Lower lobe of right lung (tissue), 2 donors: ENCODE data around the gene PEX13. TPM values are rescaled to one million over a fixed set of nuclear protein-coding genes. Genes with fewer than 3 reads are reported as not detected.

Source experiments
- ATAC-seq, 2 donors: fragments of 200-7000 bp; cut with Tn5 transposase; one replicate each; pipeline ENCODE4 v1.9.1; 2020 to 2022; ENCODE audit warnings: mild to moderate bottlenecking in 2 of 2, moderate library complexity in 2 of 2
- DNase-seq: peaks from one replicate; pipeline ENCODE4 v3.0.0-alpha.2; 2020
- H3K27ac ChIP-seq: fragments of 200-600 bp; one replicate; pipeline ENCODE4 v1.8.0; 2022
- H3K27me3 ChIP-seq: fragments of 200-600 bp; one replicate; pipeline ENCODE4 v1.8.0; 2022; ENCODE audit warnings: low read depth
- H3K36me3 ChIP-seq: fragments of 200-600 bp; one replicate; pipeline ENCODE4 v1.8.0; 2022; ENCODE audit warnings: mild to moderate bottlenecking
- H3K4me1 ChIP-seq: fragments of 200-600 bp; one replicate; pipeline ENCODE4 v1.8.0; 2022
- H3K4me3 ChIP-seq: fragments of 200-600 bp; one replicate; pipeline ENCODE4 v1.8.0; 2022; ENCODE audit warnings: mild to moderate bottlenecking
- H3K9me3 ChIP-seq: fragments of 200-600 bp; one replicate; pipeline ENCODE4 v1.8.0; 2022
- CTCF ChIP-seq: fragments of 200-600 bp; IDR thresholded peaks from one replicate; pipeline ENCODE4 v1.8.0; 2022; ENCODE audit warnings: antibody characterized with exemption, mild to moderate bottlenecking
- intact Hi-C: fragments of 100-400 bp; cut with DNase I; formaldehyde crosslinking; loops from one replicate; pipeline ENCODE4 v1.11.0; 2022
- total RNA-seq: library from RNA; stranded (reverse); fragmentation: NEBNext Ultra II Directional; extraction: Animal tissue kit (Norgen Biotek cat#: 25700); gene quantifications from one replicate; pipeline ENCODE4 v1.2.1, GENCODE V29; 2021
- donor health status: DM: no; HTN: yes; CAD: no; lungs with severe emphysema.

PEX13 gene
- total RNA-seq, 1 donor from 2014 or later, result 25.8 TPM

GRCh38 chr2:61013382-61013781 is 4.1 kb upstream of the PEX13 start:
- Histone ChIP-seq H3K9me3 (no peaks in the 10 kb centered on the region), H3K27me3 (no peaks in the 10 kb centered on the region), H3K4me3 (no peak overlapping the region), H3K27ac (no peak overlapping the region), H3K36me3 (no peaks in the 10 kb centered on the region), H3K4me1 (peaks cover 23% of the 10 kb centered on the region)
- TF ChIP-seq CTCF, result no peak
- DNase-seq (no peak), ATAC-seq (no peak)
- intact Hi-C loops, result no loop called here

- Histone ChIP-seq H3K4me3 (no peak overlapping the region), H3K4me1 (peaks cover 37% of the 10 kb centered on the region), H3K27ac (no peak overlapping the region), H3K9me3 (no peaks in the 10 kb centered on the region), H3K27me3 (no peaks in the 10 kb centered on the region), H3K36me3 (no peaks in the 10 kb centered on the region)
- no peak for TF ChIP-seq CTCF
- DNase-seq (no peak), ATAC-seq (no peak)
- intact Hi-C loops, result no loop called here
Measured at GRCh38 chr2:61014763-61015162, 2.8 kb upstream of the PEX13 start.

GRCh38 chr2:61015976-61016375 is 1.5 kb upstream of the PEX13 start:
- Histone ChIP-seq H3K27ac (peak overlapping the region; percentile 88), H3K36me3 (no peaks in the 10 kb centered on the region), H3K9me3 (no peaks in the 10 kb centered on the region), H3K27me3 (no peaks in the 10 kb centered on the region), H3K4me1 (peaks cover 38% of the 10 kb centered on the region), H3K4me3 (peak overlapping the region; percentile 91)
- TF ChIP-seq CTCF, result no peak
- DNase-seq, result no peak
- ATAC-seq, result peak in 1 of 2 donors; percentile 31
- intact Hi-C loops, result no loop called here

GRCh38 chr2:61016392-61017002 is 1.0 kb upstream of the PEX13 start:
- ATAC-seq (peak; percentile 16 to 31), DNase-seq (peak; percentile 51)
- H3K36me3 ChIP-seq, result no peaks in the 10 kb centered on the region
- peak overlapping the region; percentile 91 for H3K4me3 ChIP-seq
- no peaks in the 10 kb centered on the region for H3K9me3 ChIP-seq
- peaks cover 33% of the 10 kb centered on the region for H3K4me1 ChIP-seq
- no peak for TF ChIP-seq CTCF
- H3K27me3 ChIP-seq, result no peaks in the 10 kb centered on the region
- peak overlapping the region; percentile 88 for H3K27ac ChIP-seq
- intact Hi-C loops, result no loop called here

GRCh38 chr2:61017003-61017555 is 441 bp upstream of the PEX13 start:
- intact Hi-C loops, result no loop called here
- Histone ChIP-seq H3K4me1 (peaks cover 32% of the 10 kb centered on the region), H3K9me3 (no peaks in the 10 kb centered on the region), H3K4me3 (peak overlapping the region; percentile 91), H3K27me3 (no peaks in the 10 kb centered on the region), H3K27ac (peak overlapping the region; percentile 88), H3K36me3 (no peaks in the 10 kb centered on the region)
- ATAC-seq, result peak; percentile 89 to 90
- peak; percentile 79 for DNase-seq
- no peak for TF ChIP-seq CTCF
